ENCODE measurements around the gene CLASP1. TPM values are rescaled to one million over a fixed set of nuclear protein-coding genes. Genes with fewer than 3 reads are reported as not detected.

The CLASP1 gene
- total and polyA plus RNA-seq, 2 experiments from 2014 or later = 20.1 to 45.9 TPM

DNA sequence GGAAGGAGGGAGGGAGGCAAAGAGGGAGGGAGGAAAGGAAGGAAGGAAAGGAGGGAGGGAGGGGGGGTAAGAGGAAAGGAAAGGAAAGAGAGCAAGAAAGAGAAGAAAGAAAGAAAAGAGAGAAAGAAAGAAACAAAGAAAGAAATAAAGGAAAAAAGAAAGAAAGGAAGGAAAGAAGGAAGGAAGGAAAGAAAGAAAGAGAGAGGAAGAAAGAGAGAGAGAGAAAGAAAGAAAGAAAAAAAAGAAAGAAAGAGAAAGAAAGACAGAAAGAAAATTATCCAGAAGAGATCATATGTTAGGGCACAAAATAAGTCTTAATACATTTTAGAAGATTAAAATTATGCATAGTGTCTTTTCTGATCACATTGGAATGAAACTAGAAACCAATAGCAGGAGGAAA lies 339.9 kb downstream of the CLASP1 start:
- Histone ChIP-seq H3K27me3 (no peaks in the 10 kb centered on the region), H2AFZ (no peak overlapping the region), H3K9me3 (ENCODE audit: low read depth) (no peaks in the 10 kb centered on the region), H4K20me1 (ENCODE audit: insufficient read depth, poor library complexity, severe bottlenecking) (no peaks in the 10 kb centered on the region), H3K9me2 (replicated peaks; ENCODE audit: insufficient read depth) (no peaks in the 10 kb centered on the region), H3K4me2 (no peak overlapping the region), H3K36me3 (replicated peaks; ENCODE audit: insufficient read depth, low read depth) (no peaks in the 10 kb centered on the region), H3K79me2 (no peaks in the 10 kb centered on the region), H3K4me3 (no peak overlapping the region), H3K4me1 (ENCODE audit: insufficient read depth) (no peaks in the 10 kb centered on the region), H3K27ac (no peak overlapping the region)
- no peak for DNase-seq (ENCODE audit: low spot score)
- TF ChIP-seq, protein P1, sequence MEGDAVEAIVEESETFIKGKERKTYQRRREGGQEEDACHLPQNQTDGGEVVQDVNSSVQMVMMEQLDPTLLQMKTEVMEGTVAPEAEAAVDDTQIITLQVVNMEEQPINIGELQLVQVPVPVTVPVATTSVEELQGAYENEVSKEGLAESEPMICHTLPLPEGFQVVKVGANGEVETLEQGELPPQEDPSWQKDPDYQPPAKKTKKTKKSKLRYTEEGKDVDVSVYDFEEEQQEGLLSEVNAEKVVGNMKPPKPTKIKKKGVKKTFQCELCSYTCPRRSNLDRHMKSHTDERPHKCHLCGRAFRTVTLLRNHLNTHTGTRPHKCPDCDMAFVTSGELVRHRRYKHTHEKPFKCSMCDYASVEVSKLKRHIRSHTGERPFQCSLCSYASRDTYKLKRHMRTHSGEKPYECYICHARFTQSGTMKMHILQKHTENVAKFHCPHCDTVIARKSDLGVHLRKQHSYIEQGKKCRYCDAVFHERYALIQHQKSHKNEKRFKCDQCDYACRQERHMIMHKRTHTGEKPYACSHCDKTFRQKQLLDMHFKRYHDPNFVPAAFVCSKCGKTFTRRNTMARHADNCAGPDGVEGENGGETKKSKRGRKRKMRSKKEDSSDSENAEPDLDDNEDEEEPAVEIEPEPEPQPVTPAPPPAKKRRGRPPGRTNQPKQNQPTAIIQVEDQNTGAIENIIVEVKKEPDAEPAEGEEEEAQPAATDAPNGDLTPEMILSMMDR (IDR thresholded peaks at IDR 0.05; ENCODE audit: poor library complexity) = no peak
- no peak for TF ChIP-seq EZH2phosphoT487 (IDR thresholded peaks at IDR 0.05; ENCODE audit: low read depth, severe bottlenecking, unreplicated experiment)
- no peak for TF ChIP-seq EZH2 (IDR thresholded peaks at IDR 0.05; ENCODE audit: borderline replicate concordance)

DNA sequence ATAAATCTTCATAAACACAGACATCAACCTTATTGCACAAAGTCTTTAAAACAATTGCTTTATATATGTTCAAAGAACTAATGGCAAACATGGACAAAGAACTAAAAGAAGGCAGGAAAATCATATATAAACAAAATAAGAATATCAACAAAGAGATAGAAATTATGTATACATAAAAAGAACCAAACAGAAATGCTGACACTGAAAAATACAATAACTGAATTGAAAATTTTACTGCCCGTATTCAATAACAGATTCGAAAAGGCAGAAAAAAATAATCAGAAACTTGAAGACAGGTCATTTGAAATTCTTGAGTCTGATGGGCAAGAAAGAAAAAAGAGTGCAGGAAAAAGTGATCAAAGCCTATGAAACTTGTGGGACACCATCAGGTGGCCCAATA lies 342.2 kb downstream of the CLASP1 start:
- Histone ChIP-seq H3K4me3 (no peak overlapping the region), H3K27me3 (no peaks in the 10 kb centered on the region), H3K27ac (no peak overlapping the region), H4K20me1 (ENCODE audit: insufficient read depth, poor library complexity, severe bottlenecking) (no peaks in the 10 kb centered on the region), H3K4me2 (no peak overlapping the region), H3K9me2 (replicated peaks; ENCODE audit: insufficient read depth) (no peaks in the 10 kb centered on the region), H3K36me3 (replicated peaks; ENCODE audit: insufficient read depth, low read depth) (no peaks in the 10 kb centered on the region), H2AFZ (no peak overlapping the region), H3K4me1 (ENCODE audit: insufficient read depth) (no peaks in the 10 kb centered on the region), H3K79me2 (no peaks in the 10 kb centered on the region), H3K9me3 (ENCODE audit: low read depth) (no peaks in the 10 kb centered on the region)
- no peak for TF ChIP-seq EZH2 (IDR thresholded peaks at IDR 0.05; ENCODE audit: borderline replicate concordance)
- TF ChIP-seq, protein P1 (IDR thresholded peaks at IDR 0.05; ENCODE audit: poor library complexity) = no peak
- no peak for TF ChIP-seq EZH2phosphoT487 (IDR thresholded peaks at IDR 0.05; ENCODE audit: low read depth, severe bottlenecking, unreplicated experiment)
- 89% methylated on average over 2 of the region's 2 CpGs for WGBS (ENCODE audit: low lambda C conversion rate, missing lambda C conversion rate)
- no peak for DNase-seq (ENCODE audit: low spot score)

DNA sequence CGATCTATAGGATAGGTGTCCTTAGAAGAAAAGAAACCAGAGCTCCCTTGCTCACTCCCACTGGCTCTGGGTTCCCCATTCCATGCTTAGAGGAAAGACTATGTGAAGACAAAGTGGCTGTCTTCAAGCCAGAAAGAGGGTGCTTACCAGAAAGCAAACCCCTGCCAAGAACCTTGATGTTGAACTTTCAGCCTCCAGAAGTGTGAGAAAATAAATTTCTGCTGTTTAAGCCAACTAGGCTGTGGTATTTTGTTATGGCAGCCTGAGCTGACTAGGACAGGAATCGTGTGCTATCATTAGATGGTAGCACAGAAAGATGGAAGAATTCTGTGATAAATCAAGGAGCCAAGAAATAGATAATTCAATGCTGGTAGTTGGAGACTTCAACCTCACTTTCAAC lies 344.3 kb downstream of the CLASP1 start:
- DNase-seq (ENCODE audit: low spot score) = no peak
- H3K4me3 ChIP-seq = no peak overlapping the region
- no peak overlapping the region for H3K4me2 ChIP-seq
- no peak overlapping the region for H2AFZ ChIP-seq
- no peaks in the 10 kb centered on the region for H3K79me2 ChIP-seq
- H3K27me3 ChIP-seq = no peaks in the 10 kb centered on the region
- H3K27ac ChIP-seq = no peak overlapping the region
- whole genome bisulfite sequencing (ENCODE audit: low lambda C conversion rate, missing lambda C conversion rate) = 78% methylated on average over 2 of the region's 2 CpGs
- H3K9me3 ChIP-seq (ENCODE audit: low read depth) = no peaks in the 10 kb centered on the region
- TF ChIP-seq, protein P1 (IDR thresholded peaks at IDR 0.05; ENCODE audit: poor library complexity) = no peak
- no peak for TF ChIP-seq EZH2phosphoT487 (IDR thresholded peaks at IDR 0.05; ENCODE audit: low read depth, severe bottlenecking, unreplicated experiment)
- TF ChIP-seq EZH2 (IDR thresholded peaks at IDR 0.05; ENCODE audit: borderline replicate concordance) = no peak
- H3K4me1 ChIP-seq (ENCODE audit: insufficient read depth) = no peaks in the 10 kb centered on the region
- no peaks in the 10 kb centered on the region for H3K9me2 ChIP-seq (replicated peaks; ENCODE audit: insufficient read depth)
- no peaks in the 10 kb centered on the region for H4K20me1 ChIP-seq (ENCODE audit: insufficient read depth, poor library complexity, severe bottlenecking)
- no peaks in the 10 kb centered on the region for H3K36me3 ChIP-seq (replicated peaks; ENCODE audit: insufficient read depth, low read depth)

Measured in hepatocyte (in vitro differentiated cells).